Measurements from ENCODE around the gene ZNF79. TPM values are rescaled to one million over a fixed set of nuclear protein-coding genes. Genes with fewer than 3 reads are reported as not detected.

The ZNF79 gene
- total RNA-seq, result 11.5 and 13.7 TPM in 2 replicates

DNA sequence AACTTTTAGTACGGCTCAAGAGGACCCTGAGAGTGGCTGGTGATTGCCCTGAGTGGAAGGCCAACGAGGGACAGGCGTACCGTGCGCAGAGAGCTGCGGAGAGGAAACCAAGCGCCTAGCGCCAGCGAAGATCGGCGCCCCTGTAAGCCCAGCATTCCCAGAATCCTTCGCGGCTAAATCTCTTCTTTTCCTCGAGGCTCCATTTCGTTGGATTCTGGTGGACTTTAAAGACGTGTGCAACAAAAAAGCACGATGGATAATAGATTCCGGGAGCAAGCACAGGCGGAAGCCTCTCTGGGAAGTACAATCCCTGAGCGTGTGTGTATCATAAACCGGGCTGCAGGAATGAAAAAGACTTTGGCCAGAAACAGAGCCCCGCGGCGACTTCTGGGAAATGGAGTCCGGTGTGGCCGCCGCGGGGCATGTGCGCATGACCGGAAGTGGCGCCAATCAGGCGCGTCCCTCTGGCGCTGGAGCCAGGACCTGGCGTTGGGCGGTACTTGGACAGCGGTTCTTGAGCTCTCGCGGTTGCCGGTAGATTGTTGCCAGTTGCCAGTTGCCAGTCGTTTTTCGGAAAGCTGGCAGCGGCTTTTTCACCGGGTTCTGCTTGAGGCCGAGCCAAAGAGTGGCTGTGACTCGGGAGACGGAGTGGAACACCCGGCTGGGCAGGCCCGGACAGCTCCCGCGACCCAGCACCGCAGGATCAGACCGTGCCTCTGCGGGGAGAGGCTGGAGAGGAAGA is at the start of gene ZNF79:
Gene ZNF79, plus strand, starts transcription at position 449 of the 742 bp plus-strand sequence. CDS start 406 bp downstream, outside the sequence.

GRCh38 chr9:127396808-127397645 is 27.2 kb upstream of the ZNF79 start, which contains the start of gene SLC2A8:
TSS of gene SLC2A8 (plus strand) at chr9:127397169. CDS start at chr9:127397231, 62 bp downstream.

DNA sequence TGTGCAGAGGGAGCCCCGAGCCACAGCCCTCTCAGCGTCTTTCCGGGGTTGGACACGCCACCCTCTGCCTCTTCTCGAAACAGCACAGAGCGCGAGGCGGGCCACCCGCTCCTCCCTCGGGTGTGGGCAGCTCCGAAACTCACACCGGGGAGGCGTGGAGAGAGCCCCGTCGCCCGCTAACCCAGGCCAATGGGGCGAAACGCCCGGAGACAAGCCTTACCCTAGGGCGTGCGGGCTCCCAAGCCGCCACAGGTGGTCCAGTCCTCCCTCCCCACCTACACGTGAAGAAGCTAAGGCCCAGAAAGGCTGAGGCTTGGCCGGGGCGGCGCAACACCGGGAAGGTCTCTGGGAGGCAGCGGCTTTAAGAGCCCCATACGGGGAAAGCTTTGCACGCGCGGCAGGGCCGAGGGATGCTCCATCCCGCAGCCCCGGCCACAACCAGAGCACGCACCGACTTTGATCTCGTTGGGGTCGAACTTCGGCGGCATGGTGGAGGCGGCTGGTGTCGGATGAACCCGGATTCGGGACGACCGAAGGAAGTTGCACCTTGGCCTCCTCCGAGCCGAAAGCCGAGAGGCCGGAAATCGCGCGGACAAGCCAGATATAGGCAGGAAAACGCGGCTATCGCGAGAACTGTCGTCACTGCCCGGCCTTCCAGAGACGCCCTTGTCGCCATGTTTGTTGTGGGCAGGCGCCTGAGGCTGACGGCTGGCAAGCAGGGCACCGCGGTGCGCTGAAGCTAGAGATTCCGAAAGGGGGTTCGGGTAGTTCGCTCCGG is 26.8 kb downstream of the ZNF79 start, which contains the start of the genes LRSAM1 and RPL12:
Gene LRSAM1, plus strand, starts transcription at position 681 of the 778 bp plus-strand sequence. CDS start 3,018 bp downstream, outside the sequence.
Gene RPL12, minus strand, starts transcription at position 577 of the 778 bp plus-strand sequence. Its CDS starts 89 bp downstream, at position 488.

Other genes with a start within 250 kb of the ZNF79 start
- gene GARNL3, start 159.6 kb upstream of the ZNF79 start, total RNA-seq, result 2.7 and 4.1 TPM in 2 replicates
- gene SLC2A8, start 27.2 kb upstream of the ZNF79 start, total RNA-seq, result 8.8 and 8.9 TPM in 2 replicates
- 1,331 and 1,588 TPM in 2 replicates for gene RPL12, start 27.0 kb downstream of the ZNF79 start, total RNA-seq
- 9.8 and 12.7 TPM in 2 replicates for gene LRSAM1, start 27.1 kb downstream of the ZNF79 start, total RNA-seq
- 11.2 and 18.0 TPM in 2 replicates for gene STXBP1, start 187.9 kb downstream of the ZNF79 start, total RNA-seq